Measurements from ENCODE around the gene DCPS.

GRCh38 chr11:126297004-126297403, 6.9 kb upstream of the DCPS start:
- TF ChIP-seq POLR2A (IDR thresholded peaks at IDR 0.05) = no peak
- no peak for TF ChIP-seq CTCF (IDR thresholded peaks at IDR 0.05)
